GM18519 (cell line): ENCODE results near the gene NRXN3.

ENCODE experiments used
- ATAC-seq: cut with Tn5 transposase; IDR thresholded peaks from one replicate; pipeline ENCODE4 v1.9.1; 2021; ENCODE audit warnings: mild to moderate bottlenecking, moderate library complexity; ENCODE audit not compliant: unreplicated experiment, low FRiP score

NRXN3 gene

DNA sequence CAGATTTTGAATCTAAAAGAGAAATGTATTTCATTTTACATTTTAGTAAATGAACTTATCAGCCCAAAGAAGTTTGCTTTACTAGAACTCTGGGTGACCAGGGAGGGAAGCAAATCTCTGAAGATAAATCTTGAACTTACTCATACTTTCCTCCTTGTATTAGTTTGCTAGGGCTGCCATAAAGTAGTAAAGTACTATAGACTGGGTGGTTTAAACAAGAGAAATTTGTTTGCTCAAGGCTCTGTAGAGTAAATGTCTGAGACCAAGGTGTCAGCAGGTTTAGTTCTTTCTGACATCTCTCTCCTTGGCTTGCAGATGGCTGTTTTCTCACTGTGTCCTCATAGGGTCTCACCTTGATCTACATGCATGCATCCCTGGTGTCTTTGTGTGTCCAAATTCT, 1115.1 kb downstream of the NRXN3 start:
- no peak for ATAC-seq

DNA sequence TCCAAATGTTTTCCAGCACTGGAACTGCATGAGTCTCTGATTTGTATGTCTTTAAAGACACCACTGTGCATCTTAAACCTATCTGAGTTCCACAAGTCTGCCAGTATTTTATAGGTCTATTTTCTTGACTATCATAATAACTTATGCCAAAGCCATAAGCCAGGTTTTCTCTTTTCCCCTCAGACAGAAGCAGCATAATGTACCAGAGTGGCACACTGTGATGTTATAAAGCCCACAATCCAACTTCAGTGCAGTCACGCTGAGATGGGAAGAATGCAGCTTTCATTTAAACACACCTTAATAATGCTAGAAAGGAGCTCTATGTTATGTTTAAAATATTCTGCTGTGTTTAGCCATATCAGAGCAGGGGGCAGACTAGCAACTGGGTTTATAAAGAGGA, 1117.8 kb downstream of the NRXN3 start:
- ATAC-seq, result no peak

DNA sequence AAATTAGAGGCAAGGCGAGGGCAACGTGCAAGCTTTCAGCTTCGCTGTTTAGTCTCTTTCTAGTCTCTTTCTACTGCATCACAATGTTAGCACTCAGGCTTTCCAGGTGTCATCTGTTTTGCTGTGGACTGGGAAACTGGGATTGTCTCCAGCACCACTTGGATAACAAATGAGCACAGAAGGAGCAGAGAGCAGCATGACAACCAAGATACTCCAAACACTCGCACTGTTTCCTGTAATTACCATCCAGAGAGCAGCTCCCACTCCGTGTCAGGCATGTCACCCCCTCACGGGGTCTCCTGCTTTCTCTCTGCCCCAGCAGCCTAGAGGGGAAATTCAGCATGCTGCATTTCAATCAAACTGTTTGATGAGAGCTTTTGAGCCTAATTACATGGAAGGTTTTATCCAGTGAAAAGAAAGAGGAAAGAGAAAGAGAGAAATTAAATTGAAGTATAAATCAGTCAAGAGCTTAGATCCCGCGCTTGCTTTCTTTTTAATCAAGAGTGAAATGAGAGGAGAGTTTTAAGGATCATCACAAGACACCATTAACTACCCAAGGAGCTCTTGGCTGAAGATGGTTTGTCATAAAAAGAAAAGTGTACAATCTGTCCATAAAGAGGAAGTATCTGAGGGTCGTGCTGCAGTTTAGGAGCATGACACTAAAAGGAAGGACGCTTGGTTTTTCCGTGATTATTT, 1123.5 kb downstream of the NRXN3 start:
- ATAC-seq, result no peak

DNA sequence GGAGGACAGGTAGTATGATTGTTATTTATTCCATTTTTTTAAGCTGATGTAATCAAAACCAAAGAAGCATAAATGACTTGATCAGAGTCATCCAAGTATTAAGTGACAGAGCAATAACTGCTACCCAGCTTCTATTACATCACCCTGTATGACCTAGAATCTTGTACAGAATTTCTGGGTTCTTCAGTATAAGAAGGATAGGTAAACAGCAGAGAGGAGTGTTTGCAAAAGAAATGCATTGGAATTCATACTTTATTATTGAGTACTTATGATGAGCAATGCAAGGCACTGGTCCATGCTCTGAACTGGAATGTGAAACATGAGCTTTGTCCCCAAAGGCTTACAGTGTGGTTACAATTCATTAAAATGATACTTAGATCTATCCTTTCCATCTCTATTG, 1124.3 kb downstream of the NRXN3 start:
- ATAC-seq, result no peak

DNA sequence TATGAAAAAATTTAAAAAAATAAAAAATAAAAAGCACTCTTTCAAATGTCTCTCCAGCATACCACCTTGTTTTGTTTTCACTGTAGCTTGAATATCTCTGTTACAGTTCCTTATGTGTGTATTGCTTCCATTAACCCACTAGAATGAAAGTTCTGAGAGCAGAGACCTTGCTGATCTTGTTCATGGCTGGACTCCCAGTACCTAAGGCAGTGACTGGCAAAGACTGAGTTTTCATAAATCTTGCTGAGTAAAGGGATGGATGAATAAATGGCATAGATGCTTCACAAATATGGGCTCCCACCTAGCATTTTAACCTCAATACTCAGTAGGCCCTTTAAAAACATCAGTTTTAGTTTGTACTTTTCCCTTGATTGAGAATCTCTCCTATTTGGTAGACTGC, 1125.2 kb downstream of the NRXN3 start:
- ATAC-seq, result no peak

DNA sequence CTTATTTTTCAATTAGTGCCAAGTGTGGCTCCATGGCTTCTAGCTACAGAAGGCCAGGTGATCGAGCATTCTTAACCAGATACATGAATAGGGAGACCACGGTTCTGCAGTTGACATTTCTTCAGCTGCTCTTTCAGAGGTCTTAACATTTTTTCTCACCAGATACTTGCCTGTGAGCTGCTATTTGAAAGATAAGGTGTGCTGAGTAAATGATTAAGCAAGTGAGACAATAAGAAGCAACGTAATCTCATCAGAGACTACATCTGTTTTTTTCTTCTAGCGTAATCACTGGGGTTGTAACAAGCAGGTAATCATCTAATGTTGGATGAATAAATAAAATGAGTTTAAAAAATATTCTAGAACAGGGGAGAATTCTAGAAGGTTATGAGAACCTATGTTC, 1128.2 kb downstream of the NRXN3 start:
- ATAC-seq, result no peak

DNA sequence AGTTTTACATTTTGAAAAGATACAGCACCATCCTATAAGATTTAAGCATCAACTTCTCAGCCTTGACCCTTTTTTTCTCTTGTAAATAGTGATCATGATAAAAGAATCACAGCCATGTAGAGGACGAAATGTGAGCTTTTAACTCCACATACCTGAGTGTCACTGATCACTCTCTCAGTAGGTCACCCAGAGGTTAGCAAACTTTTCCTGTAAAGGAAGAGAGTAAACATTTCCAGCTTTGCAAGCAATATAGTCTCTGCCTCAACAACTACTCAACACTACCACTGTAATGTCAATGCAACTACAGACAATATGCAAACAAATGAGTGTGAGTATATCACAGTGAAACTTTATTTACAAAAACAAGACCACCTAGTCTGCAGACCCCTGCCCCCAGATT, 1129.0 kb downstream of the NRXN3 start:
- no peak for ATAC-seq

DNA sequence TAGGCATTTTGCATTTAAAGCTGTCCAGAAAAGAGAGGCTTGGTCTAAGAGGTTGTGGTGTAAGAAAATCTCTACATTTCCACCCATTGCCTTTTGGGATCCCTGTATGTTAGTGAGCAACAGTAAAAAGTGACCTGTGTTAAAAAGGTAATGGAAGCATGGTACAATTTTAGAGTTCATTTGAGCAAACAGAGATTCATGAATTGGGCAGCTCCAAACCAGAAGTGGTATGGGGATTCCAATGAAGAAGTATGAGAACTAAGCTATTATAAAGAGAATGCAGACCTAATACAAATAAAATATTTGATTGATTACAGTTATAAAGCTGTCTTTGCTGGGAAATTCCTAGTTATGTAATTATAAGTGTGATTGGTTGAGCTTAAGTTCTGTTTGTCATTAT, 1134.1 kb downstream of the NRXN3 start:
- no peak for ATAC-seq

DNA sequence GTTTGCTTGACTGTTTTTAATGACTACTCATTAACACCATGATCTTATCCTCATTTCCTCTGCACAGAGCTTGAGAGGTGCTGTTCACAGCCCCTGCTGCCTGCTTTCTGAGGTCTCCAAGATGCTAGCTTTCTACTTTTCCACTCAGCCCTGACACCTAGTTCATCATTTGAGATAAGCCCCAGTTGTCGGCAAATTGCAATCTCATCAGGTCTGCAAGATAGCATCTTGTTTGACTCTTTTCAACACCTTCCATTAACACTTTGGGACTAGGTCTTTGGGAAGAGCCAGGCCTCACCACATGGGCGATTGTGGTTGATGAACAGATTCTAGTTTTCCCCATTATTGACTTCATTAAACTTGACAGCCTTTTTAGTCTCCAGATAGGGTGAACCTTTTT, 1136.4 kb downstream of the NRXN3 start:
- ATAC-seq, result no peak

DNA sequence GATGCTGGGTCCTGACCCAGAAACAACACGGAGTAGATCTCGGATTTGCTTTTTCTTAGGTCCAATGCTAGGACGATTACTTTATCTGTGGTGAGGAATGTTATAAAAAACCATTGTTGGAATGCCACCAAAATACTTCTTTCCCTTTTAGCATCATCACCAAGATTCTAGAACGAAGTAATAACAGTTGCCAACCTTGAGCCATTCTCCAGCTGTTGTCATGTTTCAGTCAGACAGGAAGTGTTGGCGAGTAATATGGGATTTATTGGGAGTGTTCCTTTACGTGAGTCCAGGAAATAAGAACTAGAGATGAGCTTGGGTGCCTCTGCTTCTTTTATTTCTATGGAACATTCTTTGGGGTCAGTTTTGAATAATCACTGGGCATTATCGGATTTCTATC, 1148.2 kb downstream of the NRXN3 start:
- no peak for ATAC-seq

DNA sequence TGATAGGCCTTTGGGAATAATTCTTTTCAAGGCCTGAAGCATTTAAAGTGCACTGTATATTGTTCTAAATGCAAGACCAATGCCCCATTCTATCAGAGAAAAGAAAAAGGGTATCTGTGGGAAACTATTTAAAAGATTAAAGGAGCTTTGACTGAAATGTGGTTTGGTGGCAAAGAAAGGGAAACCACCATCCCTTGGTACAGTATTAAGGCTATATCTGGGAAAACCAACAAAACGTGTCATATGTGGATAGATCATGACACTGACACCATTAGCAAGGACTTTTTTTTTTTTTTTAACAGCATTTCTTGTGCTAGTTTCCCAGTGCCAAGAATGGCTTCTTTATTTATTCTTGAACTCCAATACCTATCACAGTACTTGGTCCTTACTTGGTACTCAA, 1150.4 kb downstream of the NRXN3 start:
- ATAC-seq, result no peak

DNA sequence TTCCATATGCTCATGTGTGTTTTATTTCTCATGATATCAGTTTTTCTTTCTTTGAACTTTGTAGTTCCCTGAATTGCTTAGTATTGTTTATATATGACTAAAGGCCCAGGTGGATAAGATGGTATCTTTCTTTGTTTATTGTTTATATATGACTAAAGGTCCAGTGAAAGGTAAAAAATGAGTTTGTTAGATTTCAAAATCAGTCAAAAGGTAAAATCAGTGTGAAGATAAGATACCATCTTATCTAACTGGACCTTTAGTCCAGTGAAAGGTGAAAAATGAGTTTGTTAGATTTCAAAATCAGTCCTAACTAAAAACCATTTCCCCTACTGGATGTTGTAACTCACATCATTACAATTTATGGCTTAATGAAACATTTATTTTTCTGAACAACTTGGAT, 1150.9 kb downstream of the NRXN3 start:
- no peak for ATAC-seq

DNA sequence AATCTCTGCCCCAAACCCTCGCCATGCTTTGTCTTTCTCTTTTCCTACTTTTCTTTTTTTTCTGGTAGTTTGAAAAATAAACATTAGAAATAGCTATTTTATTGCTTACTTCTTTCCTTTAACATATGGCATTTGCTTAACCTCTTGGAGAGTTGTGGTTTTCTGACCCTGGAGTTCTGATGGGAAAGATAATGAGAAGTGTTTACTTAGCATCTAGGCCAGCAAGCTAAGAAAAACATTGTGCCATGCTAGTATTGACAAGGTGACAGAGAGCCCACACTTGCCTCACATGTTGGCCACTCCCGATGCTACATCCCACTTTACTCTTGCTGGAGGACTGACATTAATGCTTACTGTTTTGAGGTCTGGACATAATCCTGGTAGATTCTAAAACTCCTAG, 1154.9 kb downstream of the NRXN3 start:
- ATAC-seq, result no peak

DNA sequence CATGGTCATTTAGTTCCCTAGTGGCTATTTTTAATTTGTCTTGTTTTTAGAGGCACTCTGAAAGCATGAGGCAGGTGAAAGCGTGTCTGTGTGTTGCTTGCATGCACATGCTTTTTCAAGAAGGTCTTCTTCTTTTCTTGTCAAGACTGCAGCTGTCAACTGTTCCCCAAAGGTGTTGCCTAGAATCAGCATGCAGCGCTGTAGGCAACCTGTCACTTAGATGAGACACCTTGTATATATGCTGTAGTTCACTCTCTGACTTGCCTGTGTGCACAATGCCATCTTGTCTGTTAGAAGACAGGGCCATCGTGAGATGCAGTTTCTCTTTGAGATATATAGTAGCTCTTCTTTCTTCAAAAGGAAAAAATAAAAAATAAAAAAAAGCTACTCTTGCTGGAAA, 1155.4 kb downstream of the NRXN3 start:
- no peak for ATAC-seq

DNA sequence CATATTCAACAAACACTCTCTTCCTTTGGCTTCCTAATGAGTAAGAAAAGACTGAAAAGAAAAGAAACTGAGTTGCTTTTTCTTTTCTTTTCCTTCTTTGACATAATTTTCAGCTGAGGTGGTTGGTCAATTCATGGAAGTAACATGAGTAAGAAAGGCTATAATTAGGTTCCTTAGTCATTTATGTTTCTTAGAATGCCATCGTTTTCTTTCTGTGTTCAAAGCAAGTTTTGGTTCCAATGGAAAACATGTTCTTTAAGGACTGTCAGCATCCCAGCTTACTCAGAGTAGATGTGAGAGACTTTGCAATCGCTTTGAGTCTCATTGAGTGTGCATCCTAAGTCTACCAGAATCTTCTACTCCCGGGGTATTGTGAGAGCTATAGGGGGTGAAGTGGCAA, 1158.7 kb downstream of the NRXN3 start:
- no peak for ATAC-seq

DNA sequence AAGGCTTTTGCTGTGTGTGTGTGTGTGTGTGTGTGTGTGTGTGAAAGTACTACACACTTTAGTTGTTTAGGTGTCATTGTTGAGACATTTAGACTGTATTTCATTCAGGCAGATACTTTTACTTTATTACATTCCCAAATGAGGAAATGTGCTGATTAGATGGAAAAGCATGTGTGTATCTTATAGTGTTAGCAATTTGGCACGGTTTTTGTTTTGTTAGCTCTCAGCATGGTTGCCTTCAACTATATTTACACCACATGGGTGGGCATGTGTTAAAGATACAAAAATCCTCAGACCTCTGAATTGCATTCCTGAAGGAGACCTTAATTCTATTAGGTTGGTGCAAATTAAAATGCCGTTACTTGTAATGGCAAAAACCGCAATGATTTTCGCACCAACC, 1161.7 kb downstream of the NRXN3 start:
- no peak for ATAC-seq

DNA sequence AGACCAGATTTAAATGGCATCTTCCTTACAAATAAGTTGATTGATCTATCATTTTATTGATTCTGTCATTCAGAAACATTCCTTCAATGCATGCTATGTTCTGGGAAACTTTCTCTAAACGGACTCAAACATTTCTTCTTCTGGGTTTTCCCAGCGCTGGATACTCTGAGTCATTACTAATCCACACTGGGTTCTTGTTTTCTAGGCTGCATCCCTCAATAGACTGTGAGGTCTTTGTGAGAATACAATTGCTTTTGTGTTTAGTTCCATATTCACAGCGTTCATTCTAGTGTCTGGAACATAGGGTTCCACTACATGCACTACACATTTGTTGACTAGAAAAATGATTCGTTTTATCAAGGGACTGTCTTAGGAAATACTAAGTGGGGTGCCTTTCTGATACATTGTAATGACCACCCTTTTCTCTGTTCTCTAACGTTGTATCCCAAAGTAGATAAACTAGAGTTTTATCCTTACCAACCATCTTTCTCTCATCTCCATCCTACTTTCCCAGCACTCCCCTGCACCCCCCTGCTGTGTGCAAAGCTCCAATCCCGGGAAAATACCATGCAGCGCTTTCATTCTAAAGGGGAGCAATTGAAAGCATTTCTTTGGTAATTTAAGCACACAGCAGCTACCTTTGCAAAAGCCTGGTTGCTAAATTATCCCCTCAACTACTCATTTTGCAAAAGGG, 1162.5 kb downstream of the NRXN3 start:
- no peak for ATAC-seq

DNA sequence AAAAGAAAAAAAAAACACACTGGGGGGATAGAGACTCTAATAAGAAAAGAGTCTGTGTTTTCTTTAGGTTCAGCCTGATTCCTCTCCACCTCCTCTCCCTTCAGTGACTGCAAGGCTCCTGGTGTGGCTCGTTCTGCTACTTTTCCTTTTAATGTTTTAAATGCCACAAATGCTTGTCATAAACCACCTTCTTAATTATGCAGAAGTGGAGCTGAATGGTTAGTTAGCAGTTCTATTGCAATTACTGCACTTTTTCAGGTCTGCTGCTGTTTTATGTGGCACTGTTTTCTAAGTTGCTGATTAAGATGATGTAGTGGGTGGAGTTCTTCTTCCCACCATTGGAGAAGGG, 1163.0 kb downstream of the NRXN3 start:
- ATAC-seq, result no peak

DNA sequence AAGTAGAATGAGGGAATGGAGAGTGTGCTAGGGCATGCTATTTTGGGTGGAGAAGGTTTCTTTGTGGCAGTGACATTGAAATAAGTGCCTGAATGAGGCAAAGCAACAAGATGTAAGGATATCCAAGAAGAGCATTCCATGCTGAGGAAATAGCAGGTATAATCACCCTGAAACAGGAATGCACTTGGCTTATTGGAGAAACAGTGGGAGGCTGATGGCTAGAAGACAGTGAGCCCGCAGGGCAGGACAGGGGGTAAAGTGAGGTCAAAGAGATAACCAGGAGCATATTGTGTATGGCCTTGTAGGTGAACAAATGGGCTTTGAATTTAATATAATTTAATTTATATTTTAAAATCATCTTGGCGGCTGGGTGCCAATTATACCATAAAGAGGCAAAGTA, 1164.1 kb downstream of the NRXN3 start:
- no peak for ATAC-seq

DNA sequence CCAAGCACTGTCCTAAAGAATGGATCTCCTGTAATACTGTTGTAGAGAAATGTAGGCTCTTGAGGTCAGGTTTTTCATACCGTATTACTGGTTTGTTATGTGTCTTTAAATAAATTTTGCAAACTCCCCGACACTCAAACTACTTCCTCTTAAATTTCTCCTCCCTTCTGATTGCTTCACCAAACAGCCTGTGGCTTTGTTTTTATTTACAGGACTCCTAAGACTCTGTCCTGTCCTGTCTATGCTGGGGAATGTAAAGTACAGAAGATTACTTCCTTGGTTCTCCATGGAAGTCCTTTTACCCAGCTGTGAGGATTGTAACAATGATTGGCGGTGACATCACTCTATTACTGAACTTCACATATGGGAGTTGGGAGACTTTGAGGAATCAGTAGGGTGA, 1167.6 kb downstream of the NRXN3 start:
- ATAC-seq, result no peak

DNA sequence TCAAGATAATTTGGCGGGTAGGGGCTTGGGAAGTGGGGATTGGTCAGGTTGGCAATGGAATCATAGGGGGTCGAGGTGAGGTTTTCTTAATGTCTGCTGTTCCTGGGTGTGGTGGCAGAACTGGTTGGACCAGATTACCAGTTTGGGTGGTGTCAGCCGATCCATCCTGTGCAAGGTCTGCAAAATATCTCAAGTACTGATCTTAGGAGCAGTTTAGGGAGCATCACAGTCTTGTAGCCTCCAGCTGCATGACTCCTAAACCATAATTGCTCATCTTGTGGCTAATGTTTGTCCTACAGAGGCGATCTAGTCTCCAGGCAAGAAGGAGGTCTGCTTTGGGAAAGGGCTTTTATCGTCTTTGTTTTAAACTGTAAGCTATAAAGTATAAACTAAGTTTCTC, 1172.8 kb downstream of the NRXN3 start:
- ATAC-seq, result no peak

DNA sequence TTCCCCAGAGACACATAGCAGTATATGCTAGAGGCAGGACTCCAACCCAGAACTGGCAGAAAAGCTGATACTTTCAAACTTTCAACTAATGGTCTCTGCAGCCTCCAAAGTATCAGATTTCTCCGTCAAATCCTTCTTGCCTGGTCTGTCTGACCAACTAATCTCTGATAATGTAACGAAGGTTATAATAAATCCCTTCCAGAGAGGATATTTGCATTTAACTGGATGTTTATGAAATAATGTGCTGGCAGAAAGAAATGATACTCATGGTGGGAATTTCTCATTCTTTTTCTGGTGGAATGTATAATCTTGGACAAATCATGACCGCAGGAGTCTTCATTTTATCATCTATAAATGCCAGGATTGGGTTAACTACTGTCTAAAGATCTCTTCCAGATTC, 1180.8 kb downstream of the NRXN3 start:
- ATAC-seq, result no peak
